WTC11 (cell line): ENCODE data around the gene NCOA1. TPM values are rescaled to one million over a fixed set of nuclear protein-coding genes. Genes with fewer than 3 reads are reported as not detected.

Source experiments
- ATAC-seq: fragments of 200-7000 bp; cut with Tn5 transposase; 2 replicates; pipeline ENCODE4 v1.10.0; 2021; ENCODE audit warnings: mild to moderate bottlenecking, moderate library complexity
- CTCF ChIA-PET: fragments of 300-600 bp; sonication (Branson Sonifier 250); formaldehyde crosslinking; loops from one replicate; lab custom pipeline; 2021; ENCODE audit warnings: antibody characterized with exemption; lab: Charles Lee
- POLR2A ChIA-PET: fragments of 350-600 bp; sonication (Branson Sonifier 250); formaldehyde crosslinking; loops from one replicate; lab custom pipeline; 2021; ENCODE audit warnings: antibody characterized with exemption; lab: Charles Lee
- DNase-seq: peaks from one replicate; pipeline ENCODE4 v3.0.0; 2021; ENCODE audit warnings: low spot score
- H3K27ac Mint-ChIP-seq: 2 replicates; pipeline ENCODE4 v1.8.0; 2021; ENCODE audit warnings: mixed read lengths
- H3K27me3 Mint-ChIP-seq: 2 replicates; pipeline ENCODE4 v1.8.0; 2021; ENCODE audit warnings: low read depth, mild to moderate bottlenecking, moderate library complexity, mixed read lengths
- H3K36me3 Mint-ChIP-seq: 2 replicates; pipeline ENCODE4 v1.8.0; 2021; ENCODE audit warnings: mixed read lengths
- H3K4me1 Mint-ChIP-seq: 2 replicates; pipeline ENCODE4 v1.8.0; 2022; ENCODE audit warnings: mixed read lengths
- H3K4me3 Mint-ChIP-seq: 2 replicates; pipeline ENCODE4 v1.8.0; 2021; ENCODE audit warnings: mild to moderate bottlenecking, moderate library complexity, mixed read lengths
- H3K9me3 Mint-ChIP-seq: 2 replicates; pipeline ENCODE4 v1.8.0; 2021; ENCODE audit warnings: mixed read lengths
- ARID4B ChIP-seq: sonication (generic); formaldehyde crosslinking; IDR thresholded peaks from 2 replicates; pipeline ENCODE4 v1.8.0; 2023; ENCODE audit warnings: missing genetic modification reagents, mild to moderate bottlenecking, borderline replicate concordance
- CBFB ChIP-seq: sonication (generic); formaldehyde crosslinking; IDR thresholded peaks from 2 replicates; pipeline ENCODE4 v1.8.1; 2022; ENCODE audit warnings: mild to moderate bottlenecking, low read depth, missing genetic modification reagents
- CREB1 ChIP-seq: sonication (generic); formaldehyde crosslinking; IDR thresholded peaks from 2 replicates; pipeline ENCODE4 v1.8.0; 2023; ENCODE audit warnings: mild to moderate bottlenecking, missing genetic modification reagents
- ETV6 ChIP-seq: sonication (generic); formaldehyde crosslinking; IDR thresholded peaks from 2 replicates; pipeline ENCODE4 v1.8.1; 2022; ENCODE audit warnings: mild to moderate bottlenecking, missing genetic modification reagents
- GRHL2 ChIP-seq: fragments of 250-450 bp; sonication (Bioruptor Pico); IDR thresholded peaks from 2 replicates; pipeline ENCODE4 v1.8.0; 2022; ENCODE audit warnings: mild to moderate bottlenecking, moderate library complexity; ENCODE audit not compliant: insufficient replicate concordance, severe bottlenecking
- MLX ChIP-seq: sonication (generic); formaldehyde crosslinking; IDR thresholded peaks from 2 replicates; pipeline ENCODE4 v1.8.1; 2023; ENCODE audit warnings: mild to moderate bottlenecking, missing genetic modification reagents, moderate library complexity
- NFATC4 ChIP-seq: fragments of 250-450 bp; sonication (Bioruptor Pico); IDR thresholded peaks from 2 replicates; pipeline ENCODE4 v1.9.0; 2021; ENCODE audit warnings: mild to moderate bottlenecking
- STAT6 ChIP-seq: sonication (generic); formaldehyde crosslinking; conservative IDR thresholded peaks from 2 replicates; pipeline ENCODE4 v1.8.1; 2023; ENCODE audit warnings: mild to moderate bottlenecking, low read depth, missing genetic modification reagents, moderate library complexity
- TCF7 ChIP-seq: sonication (generic); formaldehyde crosslinking; IDR thresholded peaks from 2 replicates; pipeline ENCODE4 v1.8.0; 2022; ENCODE audit warnings: mild to moderate bottlenecking, low read depth, missing genetic modification reagents, moderate library complexity
- ZBTB21 ChIP-seq: sonication (generic); formaldehyde crosslinking; IDR thresholded peaks from 2 replicates; pipeline ENCODE4 v1.8.1; 2023; ENCODE audit warnings: mild to moderate bottlenecking, missing genetic modification reagents, borderline replicate concordance
- ZNF396 ChIP-seq: fragments of 250-450 bp; sonication (Bioruptor Pico); IDR thresholded peaks from 2 replicates; pipeline ENCODE4 v1.8.0; 2021; ENCODE audit warnings: mild to moderate bottlenecking, moderate library complexity, borderline replicate concordance
- ZNF416 ChIP-seq: fragments of 250-450 bp; sonication (Bioruptor Pico); IDR thresholded peaks from 2 replicates; pipeline ENCODE4 v1.9.0; 2021; ENCODE audit warnings: mild to moderate bottlenecking, inconsistent platforms
- ZNF425 ChIP-seq: fragments of 250-450 bp; sonication (Bioruptor Pico); conservative IDR thresholded peaks from 2 replicates; pipeline ENCODE4 v1.9.0; 2021; ENCODE audit warnings: mild to moderate bottlenecking
- ZNF532 ChIP-seq: fragments of 250-450 bp; sonication (Bioruptor Pico); IDR thresholded peaks from 2 replicates; pipeline ENCODE4 v1.9.0; 2021; ENCODE audit warnings: mild to moderate bottlenecking, borderline replicate concordance
- total RNA-seq: library from RNA; stranded (reverse); gene quantifications from 3 replicates; pipeline ENCODE4 v1.2.3, GENCODE V29; 2021
- TF ChIP-seq, protein P1 (sequence below): fragments of 250-450 bp; sonication (Bioruptor Pico); IDR thresholded peaks from 2 replicates; pipeline ENCODE4 v1.9.0; 2021; ENCODE audit warnings: mild to moderate bottlenecking

NCOA1 gene
- total RNA-seq, 1 experiment from 2014 or later, result 16.9 TPM

DNA sequence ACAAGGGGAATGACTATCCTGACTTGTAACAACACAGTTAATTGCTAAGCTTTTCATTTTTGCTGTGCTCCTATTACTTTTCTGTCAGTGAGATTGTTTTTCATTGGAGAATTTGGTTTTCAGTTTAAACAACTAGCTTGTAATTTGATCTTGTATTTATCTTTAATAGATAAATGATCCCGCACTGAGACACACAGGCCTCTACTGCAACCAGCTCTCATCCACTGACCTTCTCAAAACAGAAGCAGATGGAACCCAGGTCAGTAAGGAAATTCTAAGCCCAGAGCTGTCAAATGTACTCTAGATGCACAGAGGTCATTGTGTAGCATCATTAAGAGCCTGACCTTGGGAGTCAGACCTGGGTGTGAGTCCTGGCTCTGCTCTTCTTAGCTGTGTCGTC, 271.5 kb downstream of the NCOA1 start (continued):
- TF ChIP-seq ZNF532 (CRISPR knock-in tag), result no peak

GRCh38 chr2:24763843-24764242, 272.8 kb downstream of the NCOA1 start:
- H3K36me3 Mint-ChIP-seq, result peaks cover 13% of the 10 kb centered on the region
- CTCF ChIA-PET, result no interaction called here
- H3K4me3 Mint-ChIP-seq, result no peak overlapping the region
- ATAC-seq (no peak), DNase-seq (no peak)
- POLR2A ChIA-PET, result no interaction called here
- no peaks in the 10 kb centered on the region for H3K9me3 Mint-ChIP-seq
- no peaks in the 10 kb centered on the region for H3K27me3 Mint-ChIP-seq
- no peak overlapping the region for H3K27ac Mint-ChIP-seq
- H3K4me1 Mint-ChIP-seq, result no peaks in the 10 kb centered on the region
- TF ChIP-seq STAT6 (CRISPR knock-in tag), result no peak
- TF ChIP-seq CREB1 (CRISPR knock-in tag), result no peak
- TF ChIP-seq ZNF425 (CRISPR knock-in tag), result no peak
- TF ChIP-seq ZNF396, result no peak
- TF ChIP-seq CBFB (CRISPR knock-in tag), result no peak
- TF ChIP-seq GRHL2, result no peak
- no peak for TF ChIP-seq ZNF416 (CRISPR knock-in tag)
- no peak for TF ChIP-seq MLX (CRISPR knock-in tag)
- no peak for TF ChIP-seq ZBTB21 (CRISPR knock-in tag)
- TF ChIP-seq, protein P1, sequence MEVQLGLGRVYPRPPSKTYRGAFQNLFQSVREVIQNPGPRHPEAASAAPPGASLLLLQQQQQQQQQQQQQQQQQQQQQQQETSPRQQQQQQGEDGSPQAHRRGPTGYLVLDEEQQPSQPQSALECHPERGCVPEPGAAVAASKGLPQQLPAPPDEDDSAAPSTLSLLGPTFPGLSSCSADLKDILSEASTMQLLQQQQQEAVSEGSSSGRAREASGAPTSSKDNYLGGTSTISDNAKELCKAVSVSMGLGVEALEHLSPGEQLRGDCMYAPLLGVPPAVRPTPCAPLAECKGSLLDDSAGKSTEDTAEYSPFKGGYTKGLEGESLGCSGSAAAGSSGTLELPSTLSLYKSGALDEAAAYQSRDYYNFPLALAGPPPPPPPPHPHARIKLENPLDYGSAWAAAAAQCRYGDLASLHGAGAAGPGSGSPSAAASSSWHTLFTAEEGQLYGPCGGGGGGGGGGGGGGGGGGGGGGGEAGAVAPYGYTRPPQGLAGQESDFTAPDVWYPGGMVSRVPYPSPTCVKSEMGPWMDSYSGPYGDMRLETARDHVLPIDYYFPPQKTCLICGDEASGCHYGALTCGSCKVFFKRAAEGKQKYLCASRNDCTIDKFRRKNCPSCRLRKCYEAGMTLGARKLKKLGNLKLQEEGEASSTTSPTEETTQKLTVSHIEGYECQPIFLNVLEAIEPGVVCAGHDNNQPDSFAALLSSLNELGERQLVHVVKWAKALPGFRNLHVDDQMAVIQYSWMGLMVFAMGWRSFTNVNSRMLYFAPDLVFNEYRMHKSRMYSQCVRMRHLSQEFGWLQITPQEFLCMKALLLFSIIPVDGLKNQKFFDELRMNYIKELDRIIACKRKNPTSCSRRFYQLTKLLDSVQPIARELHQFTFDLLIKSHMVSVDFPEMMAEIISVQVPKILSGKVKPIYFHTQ, result no peak
- TF ChIP-seq ETV6 (CRISPR knock-in tag), result no peak
- no peak for TF ChIP-seq TCF7 (CRISPR knock-in tag)
- TF ChIP-seq NFATC4, result no peak
- TF ChIP-seq ARID4B, result no peak
